ENCODE results near the gene NAPEPLD. TPM values are rescaled to one million over a fixed set of nuclear protein-coding genes. Genes with fewer than 3 reads are reported as not detected.
"Not testable (repeated sequence)": the region's sequence is repeated elsewhere in the genome, so short reads cannot be mapped to it uniquely, and the experiment has no call there.

NAPEPLD gene
- polyA plus RNA-seq, 1 donor from 2014 or later, result 8.8 TPM

GRCh38 chr7:103100348-103100747, 48.6 kb downstream of the NAPEPLD start:
- Histone ChIP-seq H3K9me2 (ENCODE audit: insufficient read depth, low read length) (no peaks in the 10 kb centered on the region), H3K36me3 (ENCODE audit: insufficient read depth, low read length) (peaks cover 8% of the 10 kb centered on the region), H4K20me1 (ENCODE audit: insufficient read depth) (no peaks in the 10 kb centered on the region), H3K4me3 (ENCODE audit: low read length) (no peak overlapping the region), H3K27ac (ENCODE audit: low read length) (no peak overlapping the region), H3K9ac (ENCODE audit: low read length) (no peak overlapping the region), H3K79me2 (replicated peaks; ENCODE audit: insufficient read depth, low read length) (no peaks in the 10 kb centered on the region), H3K9me3 (ENCODE audit: low read length) (no peaks in the 10 kb centered on the region), H3K27me3 (ENCODE audit: insufficient read depth, low read depth, low read length) (no peaks in the 10 kb centered on the region), H2AFZ (ENCODE audit: low read depth, low read length) (no peak overlapping the region), H3F3A (ENCODE audit: insufficient read depth, low read length, poor library complexity, severe bottlenecking) (no peaks in the 10 kb centered on the region), H3K4me2 (ENCODE audit: low read length) (no peak overlapping the region)
- TF ChIP-seq CTCF (IDR thresholded peaks at IDR 0.05; ENCODE audit: poor library complexity, severe bottlenecking) (no peak), EZH2 (IDR thresholded peaks at IDR 0.05; ENCODE audit: borderline replicate concordance, insufficient read depth, low read length, poor library complexity, severe bottlenecking) (no peak), REST (IDR thresholded peaks at IDR 0.05; ENCODE audit: borderline replicate concordance) (no peak), RAD21 (conservative IDR thresholded peaks at IDR 0.05) (no peak), MXI1 (conservative IDR thresholded peaks at IDR 0.05; ENCODE audit: poor library complexity, severe bottlenecking) (no peak), EP300 (conservative IDR thresholded peaks at IDR 0.05; ENCODE audit: poor library complexity, severe bottlenecking) (no peak), SMC3 (conservative IDR thresholded peaks at IDR 0.05; ENCODE audit: poor library complexity) (no peak), POLR2AphosphoS5 (IDR thresholded peaks at IDR 0.05) (no peak), TAF1 (IDR thresholded peaks at IDR 0.05; ENCODE audit: low read depth) (no peak)

GRCh38 chr7:103097041-103097440, 51.9 kb downstream of the NAPEPLD start:
- no peaks in the 10 kb centered on the region for H3K27me3 ChIP-seq (ENCODE audit: insufficient read depth, low read depth, low read length)
- H3K9ac ChIP-seq (ENCODE audit: low read length), result no peak overlapping the region
- H4K20me1 ChIP-seq (ENCODE audit: insufficient read depth), result no peaks in the 10 kb centered on the region
- H3K27ac ChIP-seq (ENCODE audit: low read length), result no peak overlapping the region
- H3K4me3 ChIP-seq (ENCODE audit: low read length), result no peak overlapping the region
- no peak overlapping the region for H2AFZ ChIP-seq (ENCODE audit: low read depth, low read length)
- H3K4me2 ChIP-seq (ENCODE audit: low read length), result no peak overlapping the region
- no peaks in the 10 kb centered on the region for H3K79me2 ChIP-seq (replicated peaks; ENCODE audit: insufficient read depth, low read length)
- peaks cover 8% of the 10 kb centered on the region for H3K36me3 ChIP-seq (ENCODE audit: insufficient read depth, low read length)
- no peaks in the 10 kb centered on the region for H3F3A ChIP-seq (ENCODE audit: insufficient read depth, low read length, poor library complexity, severe bottlenecking)
- H3K9me2 ChIP-seq (ENCODE audit: insufficient read depth, low read length), result no peaks in the 10 kb centered on the region
- no peaks in the 10 kb centered on the region for H3K9me3 ChIP-seq (ENCODE audit: low read length)
- no peak for TF ChIP-seq EZH2 (IDR thresholded peaks at IDR 0.05; ENCODE audit: borderline replicate concordance, insufficient read depth, low read length, poor library complexity, severe bottlenecking)
- no peak for TF ChIP-seq CTCF (IDR thresholded peaks at IDR 0.05; ENCODE audit: poor library complexity, severe bottlenecking)
- no peak for TF ChIP-seq TAF1 (IDR thresholded peaks at IDR 0.05; ENCODE audit: low read depth)
- TF ChIP-seq SMC3 (conservative IDR thresholded peaks at IDR 0.05; ENCODE audit: poor library complexity), result no peak
- no peak for TF ChIP-seq MXI1 (conservative IDR thresholded peaks at IDR 0.05; ENCODE audit: poor library complexity, severe bottlenecking)
- TF ChIP-seq REST (IDR thresholded peaks at IDR 0.05; ENCODE audit: borderline replicate concordance), result no peak
- TF ChIP-seq EP300 (conservative IDR thresholded peaks at IDR 0.05; ENCODE audit: poor library complexity, severe bottlenecking), result no peak
- TF ChIP-seq POLR2AphosphoS5 (IDR thresholded peaks at IDR 0.05), result no peak
- TF ChIP-seq RAD21 (conservative IDR thresholded peaks at IDR 0.05), result no peak

GRCh38 chr7:103095558-103095957, 53.3 kb downstream of the NAPEPLD start:
- H3K79me2 ChIP-seq (replicated peaks; ENCODE audit: insufficient read depth, low read length); H3K9me3 ChIP-seq (ENCODE audit: low read length); H3F3A ChIP-seq (ENCODE audit: insufficient read depth, low read length, poor library complexity, severe bottlenecking); H3K4me2 ChIP-seq (ENCODE audit: low read length); H4K20me1 ChIP-seq (ENCODE audit: insufficient read depth); H3K9ac ChIP-seq (ENCODE audit: low read length); H3K4me3 ChIP-seq (ENCODE audit: low read length); H3K27me3 ChIP-seq (ENCODE audit: insufficient read depth, low read depth, low read length); H3K36me3 ChIP-seq (ENCODE audit: insufficient read depth, low read length); H3K9me2 ChIP-seq (ENCODE audit: insufficient read depth, low read length); H3K27ac ChIP-seq (ENCODE audit: low read length); H2AFZ ChIP-seq (ENCODE audit: low read depth, low read length): not testable (repeated sequence)
